T-helper 2 cell treated with Interferon-gamma antibody and Interleukin-4, amounts not matched to agents 5 μg/mL and 100 μg/mL, for 36 hours (primary cell): Measurements from ENCODE around the gene GAP43.

Experiments
- DNase-seq: peaks from one replicate; pipeline ENCODE4 v3.0.0; 2021; ENCODE audit warnings: low spot score
- H3K27ac Mint-ChIP-seq: one replicate; pipeline ENCODE4 v1.8.0; 2021; ENCODE audit warnings: mild to moderate bottlenecking, mixed read lengths
- H3K27me3 Mint-ChIP-seq: one replicate; pipeline ENCODE4 v1.8.0; 2021; ENCODE audit warnings: low read depth, mixed read lengths
- H3K36me3 Mint-ChIP-seq: one replicate; pipeline ENCODE4 v1.8.0; 2021; ENCODE audit warnings: low read depth, mixed read lengths
- H3K4me1 Mint-ChIP-seq: one replicate; pipeline ENCODE4 v1.8.0; 2021; ENCODE audit warnings: low read depth, mixed read lengths
- H3K4me3 Mint-ChIP-seq: one replicate; pipeline ENCODE4 v1.8.0; 2022; ENCODE audit warnings: mild to moderate bottlenecking, moderate library complexity, mixed read lengths
- H3K9me3 Mint-ChIP-seq: one replicate; pipeline ENCODE4 v1.8.0; 2021; ENCODE audit warnings: mixed read lengths

The GAP43 gene

DNA sequence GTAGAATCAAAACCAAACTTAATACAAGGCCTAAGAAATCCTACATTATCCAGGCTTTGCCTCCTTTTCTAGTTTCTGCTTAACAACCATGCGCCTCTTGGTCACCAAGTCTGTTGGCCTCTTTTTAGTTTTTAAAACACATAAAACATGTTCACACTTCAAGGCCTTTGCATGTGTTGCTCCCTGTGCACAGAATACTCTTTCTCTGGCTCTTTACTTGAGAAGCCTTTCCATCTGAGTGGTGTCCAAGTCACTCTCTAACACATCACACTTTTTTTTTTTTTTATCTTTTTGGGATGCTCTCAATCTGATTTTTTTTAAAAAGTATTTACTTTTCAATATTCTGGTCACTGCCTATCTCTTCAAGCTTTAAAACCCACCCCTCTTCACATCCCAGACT, 14.9 kb downstream of the GAP43 start:
- H3K27ac Mint-ChIP-seq = no peak overlapping the region
- no peak for DNase-seq
- no peaks in the 10 kb centered on the region for H3K36me3 Mint-ChIP-seq
- no peaks in the 10 kb centered on the region for H3K9me3 Mint-ChIP-seq
- no peak overlapping the region for H3K4me3 Mint-ChIP-seq
- H3K4me1 Mint-ChIP-seq = peaks cover 3% of the 10 kb centered on the region
- peaks cover 4% of the 10 kb centered on the region for H3K27me3 Mint-ChIP-seq

DNA sequence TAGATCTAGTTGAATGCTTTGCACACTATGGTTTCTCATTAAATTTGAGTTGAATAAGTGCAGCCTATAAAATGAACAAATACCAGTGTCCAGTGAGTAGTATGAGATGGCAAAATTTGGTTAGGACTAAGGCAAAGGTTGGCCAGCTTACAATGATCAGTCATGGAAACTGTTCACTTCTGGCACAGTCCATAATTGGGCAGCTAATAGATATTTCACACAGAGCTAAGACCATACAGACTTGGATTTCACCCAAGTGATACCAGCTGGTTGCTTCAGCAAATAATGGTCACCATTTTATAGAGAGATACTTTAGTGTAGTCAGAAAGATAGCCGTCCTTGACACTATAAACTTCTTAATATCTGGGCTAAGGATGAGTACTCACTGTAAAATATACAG, 15.7 kb downstream of the GAP43 start:
- DNase-seq = no peak
- H3K36me3 Mint-ChIP-seq = no peaks in the 10 kb centered on the region
- no peaks in the 10 kb centered on the region for H3K9me3 Mint-ChIP-seq

GRCh38 chr3:115644391-115644790, 21.1 kb downstream of the GAP43 start:
- Mint-ChIP-seq H3K27ac (no peak overlapping the region), H3K4me3 (no peak overlapping the region), H3K4me1 (no peaks in the 10 kb centered on the region), H3K27me3 (peaks cover 9% of the 10 kb centered on the region), H3K9me3 (no peaks in the 10 kb centered on the region), H3K36me3 (no peaks in the 10 kb centered on the region)
- DNase-seq = no peak

More for the DNA sequence above, 15.7 kb downstream of the GAP43 start:
- Mint-ChIP-seq H3K4me1 (peaks cover 3% of the 10 kb centered on the region), H3K4me3 (no peak overlapping the region), H3K27ac (no peak overlapping the region), H3K27me3 (peaks cover 4% of the 10 kb centered on the region)

- H3K27me3 Mint-ChIP-seq = peaks cover 9% of the 10 kb centered on the region
- H3K36me3 Mint-ChIP-seq = no peaks in the 10 kb centered on the region
- H3K4me1 Mint-ChIP-seq = no peaks in the 10 kb centered on the region
- H3K9me3 Mint-ChIP-seq = no peaks in the 10 kb centered on the region
- DNase-seq = no peak
- H3K27ac Mint-ChIP-seq = no peak overlapping the region
- no peak overlapping the region for H3K4me3 Mint-ChIP-seq
These were observed 22.8 kb downstream of the GAP43 start for GRCh38 chr3:115646027-115646690.

DNA sequence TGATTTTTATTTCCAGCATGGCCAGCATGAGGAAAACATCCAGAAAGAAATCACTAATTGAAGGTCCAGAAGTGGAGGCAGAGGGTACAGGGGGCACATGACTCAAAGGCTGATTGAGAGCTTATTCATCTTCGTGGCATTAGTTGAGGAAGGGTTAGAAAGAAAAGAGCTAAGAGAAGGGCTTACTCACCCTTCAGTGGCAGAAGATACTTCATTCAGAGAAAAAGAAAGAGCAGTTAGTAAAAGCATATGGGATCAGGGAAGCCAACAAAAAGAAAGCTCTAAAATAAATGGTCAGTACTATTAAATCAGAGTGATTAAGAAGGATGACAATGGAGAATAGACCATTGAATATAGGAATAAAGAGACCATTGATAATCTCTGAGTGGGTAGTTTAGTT, 25.2 kb downstream of the GAP43 start:
- no peak overlapping the region for H3K27ac Mint-ChIP-seq
- peaks cover 9% of the 10 kb centered on the region for H3K27me3 Mint-ChIP-seq
- no peak for DNase-seq

GRCh38 chr3:115651087-115651486, 27.8 kb downstream of the GAP43 start:
- no peak overlapping the region for H3K4me3 Mint-ChIP-seq

More for the DNA sequence above, 25.2 kb downstream of the GAP43 start:
- Mint-ChIP-seq H3K4me3 (no peak overlapping the region), H3K36me3 (no peaks in the 10 kb centered on the region), H3K9me3 (no peaks in the 10 kb centered on the region), H3K4me1 (no peaks in the 10 kb centered on the region)

GRCh38 chr3:115651599-115651998, 28.3 kb downstream of the GAP43 start:
- H3K4me1 Mint-ChIP-seq = peaks cover 2% of the 10 kb centered on the region
- H3K36me3 Mint-ChIP-seq = no peaks in the 10 kb centered on the region
- peaks cover 7% of the 10 kb centered on the region for H3K27me3 Mint-ChIP-seq
- no peak for DNase-seq
- no peak overlapping the region for H3K4me3 Mint-ChIP-seq
- H3K27ac Mint-ChIP-seq = no peak overlapping the region
- no peaks in the 10 kb centered on the region for H3K9me3 Mint-ChIP-seq

More at GRCh38 chr3:115651087-115651486, 27.8 kb downstream of the GAP43 start:
- no peak for DNase-seq
- peaks cover 1% of the 10 kb centered on the region for H3K4me1 Mint-ChIP-seq
- H3K9me3 Mint-ChIP-seq = no peaks in the 10 kb centered on the region
- no peak overlapping the region for H3K27ac Mint-ChIP-seq
- H3K36me3 Mint-ChIP-seq = no peaks in the 10 kb centered on the region
- H3K27me3 Mint-ChIP-seq = peaks cover 7% of the 10 kb centered on the region

- Mint-ChIP-seq H3K4me3 (no peak overlapping the region), H3K4me1 (peaks cover 10% of the 10 kb centered on the region), H3K9me3 (no peaks in the 10 kb centered on the region), H3K27ac (no peak overlapping the region), H3K36me3 (no peaks in the 10 kb centered on the region), H3K27me3 (peaks cover 7% of the 10 kb centered on the region)
- no peak for DNase-seq
These were observed 29.4 kb downstream of the GAP43 start for GRCh38 chr3:115652738-115653137.

- no peak for DNase-seq
- Mint-ChIP-seq H3K27me3 (peaks cover 2% of the 10 kb centered on the region), H3K36me3 (peaks cover 2% of the 10 kb centered on the region), H3K27ac (no peak overlapping the region), H3K4me1 (peaks cover 23% of the 10 kb centered on the region), H3K9me3 (no peaks in the 10 kb centered on the region), H3K4me3 (no peak overlapping the region)
These were observed 32.5 kb downstream of the GAP43 start for GRCh38 chr3:115655761-115656282.

DNA sequence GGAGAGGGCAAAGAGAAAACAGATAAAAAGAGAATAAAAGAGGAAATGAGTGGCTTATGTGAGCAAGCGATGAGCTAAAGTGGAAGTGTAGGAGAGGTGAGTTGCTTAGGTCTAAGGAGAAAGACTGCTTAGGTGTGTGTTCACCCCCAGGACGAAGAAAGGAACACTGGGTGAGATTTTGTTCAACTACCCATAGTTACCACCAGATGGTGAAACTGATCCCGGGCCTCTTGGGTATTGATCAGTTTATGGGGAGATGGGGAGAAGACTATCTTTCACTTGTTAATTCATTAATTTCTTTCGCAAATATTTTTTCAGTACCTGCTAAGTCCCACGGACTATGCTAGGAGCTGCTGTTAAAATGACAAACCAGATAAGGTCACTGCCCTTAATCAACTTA, 33.9 kb downstream of the GAP43 start:
- H3K36me3 Mint-ChIP-seq = peaks cover 2% of the 10 kb centered on the region
- peaks cover 4% of the 10 kb centered on the region for H3K27me3 Mint-ChIP-seq

DNA sequence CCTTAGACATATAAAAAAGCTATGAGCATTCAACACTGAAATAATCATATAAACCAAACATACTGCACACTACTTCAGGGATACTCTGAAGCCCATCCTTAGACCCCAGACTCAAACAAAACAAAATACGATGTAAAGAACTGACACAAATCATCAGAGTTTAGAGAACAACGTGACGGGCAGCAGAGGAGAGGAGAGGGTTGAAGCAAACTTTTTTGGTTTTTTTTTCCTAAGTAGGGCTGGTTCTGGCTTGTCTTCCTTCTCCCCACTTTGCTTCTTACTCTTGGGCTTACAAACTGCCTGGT, 34.7 kb downstream of the GAP43 start:
- Mint-ChIP-seq H3K27ac (peak overlapping the region; percentile 99), H3K36me3 (peaks cover 2% of the 10 kb centered on the region), H3K4me1 (peaks cover 24% of the 10 kb centered on the region), H3K4me3 (peak overlapping the region; percentile 93), H3K27me3 (peaks cover 4% of the 10 kb centered on the region), H3K9me3 (no peaks in the 10 kb centered on the region)
- DNase-seq = no peak

More for the DNA sequence above, 33.9 kb downstream of the GAP43 start:
- Mint-ChIP-seq H3K27ac (peak overlapping the region; percentile 43), H3K9me3 (no peaks in the 10 kb centered on the region), H3K4me1 (peaks cover 24% of the 10 kb centered on the region), H3K4me3 (peak overlapping the region; percentile 63)
- no peak for DNase-seq

DNA sequence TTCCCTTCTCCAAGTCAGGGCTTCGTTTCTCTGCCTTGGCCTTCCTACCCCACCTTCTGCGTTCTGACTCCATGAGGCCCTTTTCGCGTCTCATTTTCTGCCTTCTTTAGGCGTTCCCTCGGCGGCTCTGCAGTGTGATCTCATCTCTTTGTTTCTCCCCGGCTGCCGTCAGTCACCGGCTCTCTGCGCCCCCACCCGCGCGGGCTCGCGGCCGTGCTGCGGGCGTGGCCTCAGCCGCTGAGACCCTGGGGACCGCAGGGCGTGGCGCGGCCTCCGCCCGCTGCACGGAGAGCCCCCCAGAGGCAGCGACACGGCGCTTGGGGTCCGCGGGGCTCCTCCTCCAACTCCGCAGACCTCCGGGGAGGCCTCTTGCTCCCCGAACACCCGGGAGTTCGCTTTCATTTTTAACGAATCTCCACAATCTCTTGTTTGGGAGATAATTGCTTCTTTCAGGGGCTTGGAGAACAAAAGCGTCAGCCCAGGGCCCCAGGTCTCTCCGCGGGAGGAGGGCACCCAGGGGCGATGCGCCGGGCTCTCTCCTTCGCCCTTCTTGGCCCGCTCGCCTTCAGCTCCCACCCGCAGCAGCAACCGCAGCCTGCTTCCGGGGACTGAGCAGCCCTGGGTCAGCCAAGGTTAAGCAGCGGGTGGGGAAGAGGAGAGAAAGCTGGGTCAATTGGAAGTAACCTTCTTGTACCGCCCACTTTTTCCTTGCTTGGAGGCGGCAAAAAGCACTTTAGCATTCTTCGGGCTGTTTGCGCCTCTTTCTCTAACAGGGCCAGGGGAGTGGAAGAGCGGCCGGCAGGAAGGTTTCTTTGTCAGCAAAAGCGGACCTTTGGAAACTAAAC, 35.2 kb downstream of the GAP43 start:
- peaks cover 24% of the 10 kb centered on the region for H3K4me1 Mint-ChIP-seq
- H3K27me3 Mint-ChIP-seq = peaks cover 4% of the 10 kb centered on the region
- DNase-seq = peak; percentile 76
- peak overlapping the region; percentile 93 for H3K4me3 Mint-ChIP-seq
- H3K36me3 Mint-ChIP-seq = peaks cover 2% of the 10 kb centered on the region
- peak overlapping the region; percentile 99 for H3K27ac Mint-ChIP-seq
- H3K9me3 Mint-ChIP-seq = no peaks in the 10 kb centered on the region

DNA sequence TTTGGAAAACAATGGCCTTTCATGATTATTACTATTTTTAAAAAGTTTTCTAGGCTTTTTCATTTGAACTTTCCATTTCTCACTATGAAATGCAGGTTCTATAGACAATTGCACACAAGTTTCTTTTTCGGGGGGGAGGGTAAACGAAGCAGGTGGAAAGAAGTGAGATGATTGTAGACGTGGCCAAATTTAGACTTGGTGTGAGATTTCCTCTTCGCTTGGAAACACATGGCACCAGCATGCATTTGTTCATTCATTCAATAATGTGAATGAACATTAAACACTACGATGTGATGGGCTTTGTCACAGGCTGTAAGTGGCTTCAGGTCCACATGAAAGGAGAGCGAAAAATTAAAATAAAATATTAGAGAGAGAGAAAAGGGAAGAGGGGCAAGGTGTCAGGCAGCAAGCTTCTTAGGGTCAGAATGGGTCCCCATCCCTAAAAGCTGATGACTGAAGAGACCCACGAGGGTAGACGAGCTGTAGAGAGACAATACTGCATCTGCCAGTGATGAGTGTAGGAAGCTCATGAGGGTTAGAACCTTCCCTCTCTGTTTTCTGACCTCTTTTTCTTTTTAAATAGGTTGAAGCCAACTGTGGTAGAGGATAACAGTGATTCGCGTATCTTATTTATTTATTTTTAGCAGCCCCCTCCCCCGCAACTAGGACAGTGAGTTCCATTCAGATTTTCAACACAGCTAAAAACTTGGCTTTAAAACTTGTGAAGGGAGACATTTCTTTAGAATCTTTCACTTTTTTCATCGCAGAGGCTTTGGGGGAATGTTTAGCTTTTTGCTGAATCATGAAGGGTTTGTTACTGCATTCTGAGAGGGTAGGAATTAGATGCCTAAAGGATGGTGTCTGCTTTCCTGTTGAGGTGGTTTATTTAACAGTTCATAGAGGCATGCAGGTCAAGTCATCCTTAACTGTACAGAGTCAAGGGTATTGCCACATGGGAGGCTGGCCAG, 36.2 kb downstream of the GAP43 start:
- DNase-seq = no peak
- peaks cover 2% of the 10 kb centered on the region for H3K36me3 Mint-ChIP-seq
- peak overlapping the region; percentile 72 for H3K4me3 Mint-ChIP-seq
- H3K9me3 Mint-ChIP-seq = no peaks in the 10 kb centered on the region
- peak overlapping the region; percentile 62 for H3K27ac Mint-ChIP-seq
- peaks cover 6% of the 10 kb centered on the region for H3K27me3 Mint-ChIP-seq
- peaks cover 24% of the 10 kb centered on the region for H3K4me1 Mint-ChIP-seq
